ENCODE data around the gene SV2C. TPM values are rescaled to one million over a fixed set of nuclear protein-coding genes. Genes with fewer than 3 reads are reported as not detected.

The SV2C gene
- total RNA-seq, 4 donors from 2014 or later, result 0.06 to 0.36 (median 0.13) TPM

DNA sequence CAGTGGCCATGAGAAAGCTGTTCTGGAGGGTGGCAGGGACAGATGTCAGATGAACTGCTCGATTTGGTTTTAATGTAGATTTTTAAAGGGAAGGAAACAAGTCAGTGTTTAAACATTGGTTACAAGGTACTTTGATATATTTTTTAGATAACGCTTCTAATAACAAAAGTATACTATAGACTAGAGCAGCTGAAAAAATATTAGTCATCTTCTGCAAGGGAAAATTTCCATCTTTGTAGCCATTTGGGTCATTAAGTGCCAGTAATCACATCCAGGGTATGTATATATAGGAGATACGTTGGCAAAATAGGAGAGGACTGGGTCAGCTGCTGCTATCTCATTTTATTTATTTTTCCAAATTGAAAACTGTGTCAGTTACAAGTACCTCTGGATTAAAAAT lies 69.0 kb downstream of the SV2C start:
- DNase-seq (ENCODE audit: low spot score), result no peak
- ATAC-seq (ENCODE audit: low FRiP score), result no peak
- TF ChIP-seq, protein P1, sequence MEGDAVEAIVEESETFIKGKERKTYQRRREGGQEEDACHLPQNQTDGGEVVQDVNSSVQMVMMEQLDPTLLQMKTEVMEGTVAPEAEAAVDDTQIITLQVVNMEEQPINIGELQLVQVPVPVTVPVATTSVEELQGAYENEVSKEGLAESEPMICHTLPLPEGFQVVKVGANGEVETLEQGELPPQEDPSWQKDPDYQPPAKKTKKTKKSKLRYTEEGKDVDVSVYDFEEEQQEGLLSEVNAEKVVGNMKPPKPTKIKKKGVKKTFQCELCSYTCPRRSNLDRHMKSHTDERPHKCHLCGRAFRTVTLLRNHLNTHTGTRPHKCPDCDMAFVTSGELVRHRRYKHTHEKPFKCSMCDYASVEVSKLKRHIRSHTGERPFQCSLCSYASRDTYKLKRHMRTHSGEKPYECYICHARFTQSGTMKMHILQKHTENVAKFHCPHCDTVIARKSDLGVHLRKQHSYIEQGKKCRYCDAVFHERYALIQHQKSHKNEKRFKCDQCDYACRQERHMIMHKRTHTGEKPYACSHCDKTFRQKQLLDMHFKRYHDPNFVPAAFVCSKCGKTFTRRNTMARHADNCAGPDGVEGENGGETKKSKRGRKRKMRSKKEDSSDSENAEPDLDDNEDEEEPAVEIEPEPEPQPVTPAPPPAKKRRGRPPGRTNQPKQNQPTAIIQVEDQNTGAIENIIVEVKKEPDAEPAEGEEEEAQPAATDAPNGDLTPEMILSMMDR (IDR thresholded peaks at IDR 0.05), result no peak

DNA sequence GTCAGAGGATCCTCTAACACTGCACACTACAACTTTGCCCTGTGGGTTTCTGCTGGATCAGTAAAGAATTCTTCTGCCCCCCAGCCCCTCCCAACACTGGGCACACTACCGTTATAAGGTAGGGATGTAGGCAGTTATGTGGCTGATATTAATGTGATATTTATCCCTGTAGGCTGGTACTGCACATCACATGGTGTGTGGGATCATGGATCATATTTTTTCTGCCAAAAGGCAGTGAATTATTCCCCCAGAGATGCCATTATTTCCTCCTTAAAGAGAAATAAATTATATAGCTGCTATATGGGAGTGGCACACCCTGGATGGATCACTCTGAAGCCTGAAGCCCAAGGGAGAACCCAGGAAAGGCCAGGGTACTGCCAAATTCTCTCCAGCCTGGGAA lies 69.5 kb downstream of the SV2C start:
- ATAC-seq (ENCODE audit: low FRiP score) (no peak), DNase-seq (ENCODE audit: low spot score) (no peak)
- TF ChIP-seq, protein P1 (IDR thresholded peaks at IDR 0.05), result no peak

DNA sequence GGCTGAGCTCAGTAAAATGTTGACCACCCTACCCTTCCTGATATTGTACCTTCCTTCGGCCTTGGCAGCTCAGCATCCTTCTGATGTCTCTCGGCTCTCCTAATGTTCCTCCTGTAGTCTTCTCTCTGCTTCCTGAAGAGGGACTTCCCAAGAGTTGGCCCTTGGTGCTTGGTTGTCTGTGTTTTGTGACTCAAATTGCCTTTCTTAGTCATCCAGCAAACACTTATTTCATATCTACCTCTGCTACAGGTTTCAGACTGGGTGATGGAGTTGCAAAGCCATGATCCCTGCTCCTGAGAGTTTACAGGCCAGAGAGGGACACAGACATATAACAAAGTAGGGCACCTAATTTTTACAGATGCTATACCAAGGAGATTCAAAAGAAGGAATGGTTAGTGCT lies 70.1 kb downstream of the SV2C start:
- TF ChIP-seq, protein P1 (IDR thresholded peaks at IDR 0.05), result no peak
- ATAC-seq (ENCODE audit: low FRiP score), result no peak
- no peak for DNase-seq (ENCODE audit: low spot score)

DNA sequence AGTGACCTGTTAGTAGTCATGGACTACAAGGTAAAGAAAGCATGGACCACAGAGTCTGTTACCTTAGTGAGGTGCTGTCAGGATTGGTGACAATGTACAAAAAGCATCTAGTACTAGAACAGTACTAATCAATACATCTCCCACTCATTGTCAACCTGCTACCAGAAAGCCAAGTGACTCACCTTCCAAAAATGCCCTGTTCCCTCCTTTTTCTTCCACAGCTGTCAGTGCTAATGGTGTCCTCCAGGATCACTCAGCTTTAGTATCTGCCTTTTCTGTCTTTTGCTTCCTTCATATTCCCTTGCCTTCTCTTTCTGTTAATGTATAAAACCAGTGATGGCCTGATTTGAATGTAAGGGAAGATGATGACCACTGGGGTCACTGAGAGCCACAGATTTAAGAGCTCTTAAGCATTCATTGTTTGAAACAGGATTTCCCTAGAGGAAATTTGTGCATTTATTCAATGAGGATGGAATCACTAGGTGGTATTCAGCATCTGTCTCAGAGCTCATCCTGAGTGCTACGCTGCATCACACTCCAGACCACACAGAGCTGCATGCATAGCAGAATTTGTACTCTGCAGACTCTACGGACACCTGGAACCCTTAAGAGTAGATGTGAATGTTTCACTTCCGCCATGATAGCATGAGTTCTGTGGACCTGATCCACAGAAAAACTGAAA lies 71.0 kb downstream of the SV2C start:
- TF ChIP-seq, protein P1 (IDR thresholded peaks at IDR 0.05), result no peak
- DNase-seq (ENCODE audit: low spot score), result no peak
- ATAC-seq (ENCODE audit: low FRiP score), result no peak

DNA sequence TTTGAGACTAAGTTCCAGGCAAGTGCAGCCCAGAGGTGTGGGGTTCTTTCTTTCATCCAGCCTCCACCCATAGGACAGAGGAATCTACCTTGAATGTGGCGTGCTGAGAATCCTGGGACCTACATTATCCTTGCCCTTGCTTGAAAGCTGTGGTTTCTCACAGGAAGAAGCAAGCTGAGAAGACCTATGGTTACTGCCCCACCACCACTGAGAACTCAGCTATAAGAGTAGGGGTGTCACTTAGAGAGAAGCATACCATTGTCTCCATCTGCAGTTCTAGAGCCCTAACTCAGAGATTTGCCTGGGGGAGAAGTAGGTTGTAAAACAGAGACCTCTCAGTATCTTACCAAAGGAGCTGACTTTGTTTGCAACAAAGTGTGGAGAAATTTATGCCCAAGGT lies 72.4 kb downstream of the SV2C start:
- ATAC-seq (ENCODE audit: low FRiP score), result no peak
- DNase-seq (ENCODE audit: low spot score), result no peak
- TF ChIP-seq, protein P1 (IDR thresholded peaks at IDR 0.05), result no peak

DNA sequence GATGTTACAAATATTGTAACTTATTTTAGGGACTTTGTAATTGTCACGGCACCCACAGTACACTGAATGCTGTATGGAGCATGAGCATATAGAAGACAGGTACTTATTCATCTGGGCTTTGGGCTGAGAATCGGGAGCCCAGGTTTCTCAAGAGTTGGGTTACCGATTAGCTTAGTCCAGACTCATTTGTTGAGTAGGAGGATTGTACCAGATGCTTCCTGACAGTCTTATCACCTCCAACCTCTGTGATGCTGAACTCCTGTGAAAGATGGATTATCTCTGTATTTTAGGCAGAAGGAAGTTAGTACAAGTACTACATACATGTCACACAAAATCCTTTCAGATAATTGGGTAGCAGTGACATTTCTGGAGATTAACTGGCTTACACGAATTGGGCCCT lies 79.2 kb downstream of the SV2C start:
- TF ChIP-seq, protein P1 (IDR thresholded peaks at IDR 0.05), result no peak
- ATAC-seq (ENCODE audit: low FRiP score) (no peak), DNase-seq (ENCODE audit: low spot score) (no peak)

DNA sequence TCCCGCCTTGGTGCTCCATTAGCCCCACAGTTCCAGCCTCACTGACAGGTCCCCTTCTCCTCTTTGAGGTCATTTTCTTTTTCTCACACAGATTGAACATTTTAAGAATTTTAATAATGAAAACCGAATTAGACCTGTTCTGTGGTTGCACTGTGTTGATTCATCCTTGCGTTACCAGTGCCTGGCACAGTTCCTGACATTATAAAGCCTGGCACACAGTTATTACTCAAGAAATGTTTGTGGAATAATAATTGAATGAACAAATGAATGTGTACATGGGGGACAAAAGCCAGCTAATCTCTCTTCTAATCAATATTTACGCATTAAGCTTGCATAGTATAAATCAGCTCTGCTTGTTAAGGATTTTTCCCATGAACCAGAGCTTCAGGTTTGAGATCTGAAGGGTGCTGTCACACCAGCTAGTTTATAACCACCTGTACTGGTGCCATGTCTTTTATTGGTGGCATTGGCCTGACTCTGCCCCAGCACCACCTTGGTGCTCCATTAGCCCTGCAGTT lies 80.0 kb downstream of the SV2C start:
- ATAC-seq (ENCODE audit: low FRiP score), result no peak
- TF ChIP-seq, protein P1 (IDR thresholded peaks at IDR 0.05), result no peak
- no peak for DNase-seq (ENCODE audit: low spot score)
